GM12875 (cell line): ENCODE results near the gene LRRIQ1.
"Not testable (repeated sequence)": the region's sequence is repeated elsewhere in the genome, so short reads cannot be mapped to it uniquely, and the experiment has no call there.

ENCODE experiments used
- H3K4me3 ChIP-seq: one replicate; pipeline ENCODE4 v1.5.1; 2011; ENCODE audit warnings: low read depth, low read length, control low read depth
- CTCF ChIP-seq: IDR thresholded peaks from 2 replicates; pipeline ENCODE4 v1.5.1; 2011; ENCODE audit warnings: low read depth, mild to moderate bottlenecking, control low read depth, inconsistent platforms, low read length, moderate library complexity, borderline replicate concordance; ENCODE audit not compliant: insufficient read depth

Gene LRRIQ1

GRCh38 chr12:85182699-85183098 is 146.5 kb downstream of the LRRIQ1 start:
- no peak overlapping the region for H3K4me3 ChIP-seq
- TF ChIP-seq CTCF = no peak

GRCh38 chr12:85183855-85184254 is 147.7 kb downstream of the LRRIQ1 start:
- no peak for TF ChIP-seq CTCF
- no peak overlapping the region for H3K4me3 ChIP-seq

DNA sequence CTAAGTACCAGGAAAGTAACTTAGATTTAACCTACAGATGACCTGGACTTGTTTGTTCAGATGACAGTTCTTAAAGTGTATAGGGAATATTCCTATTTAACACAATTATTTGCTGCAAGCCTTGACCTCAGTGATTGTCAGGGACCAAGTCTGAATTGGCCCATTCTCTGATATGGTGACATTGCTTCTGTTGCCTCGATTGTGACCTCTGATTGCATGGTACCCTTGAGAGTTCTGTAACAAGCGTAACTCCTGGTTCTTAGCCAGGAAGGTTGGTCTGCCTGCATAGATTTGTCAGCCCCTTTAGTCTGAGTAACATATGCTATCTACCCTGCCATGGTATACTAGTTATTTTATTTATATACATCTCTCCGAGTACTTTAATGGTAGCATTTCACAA is 150.1 kb downstream of the LRRIQ1 start:
- TF ChIP-seq CTCF = no peak
- H3K4me3 ChIP-seq = no peak overlapping the region

DNA sequence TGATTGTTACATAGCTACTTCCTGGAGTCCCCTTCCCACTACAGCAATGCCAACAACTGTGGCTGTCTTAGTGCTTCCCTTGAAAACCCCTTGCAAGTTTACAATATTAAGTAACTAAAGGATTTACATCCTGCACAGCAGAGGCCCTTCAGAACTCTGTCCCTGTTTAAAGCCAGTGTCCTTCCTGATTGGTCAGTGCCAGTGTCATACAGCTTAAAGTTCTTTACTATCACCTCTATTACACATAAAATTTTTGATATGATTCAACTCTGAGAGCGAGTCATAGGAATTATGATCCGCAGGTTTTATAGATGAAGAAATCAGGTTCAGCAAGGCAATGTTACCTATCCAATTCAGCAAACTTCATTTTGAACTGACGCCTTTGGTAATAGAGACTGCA is 152.5 kb downstream of the LRRIQ1 start:
- no peak overlapping the region for H3K4me3 ChIP-seq
- TF ChIP-seq CTCF = no peak

DNA sequence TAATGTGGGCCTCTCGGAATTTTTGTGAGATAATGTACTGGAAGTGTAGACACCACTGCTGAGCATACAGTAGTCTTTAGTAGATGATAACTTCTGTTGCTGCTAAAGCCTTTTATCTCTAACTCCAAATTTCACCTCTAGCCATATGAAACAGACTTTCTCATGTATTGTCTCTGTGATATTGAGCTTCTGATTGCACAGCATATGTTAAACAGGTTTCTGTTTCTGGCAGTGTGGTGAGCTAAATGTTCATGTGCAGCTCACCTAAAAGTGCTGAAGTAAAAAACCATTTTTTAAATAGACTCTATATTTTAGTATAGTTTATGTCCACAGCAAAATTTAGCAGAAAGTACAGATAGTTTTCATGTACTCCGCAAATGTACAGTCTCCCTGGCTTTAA is 154.6 kb downstream of the LRRIQ1 start:
- TF ChIP-seq CTCF = no peak
- no peak overlapping the region for H3K4me3 ChIP-seq

DNA sequence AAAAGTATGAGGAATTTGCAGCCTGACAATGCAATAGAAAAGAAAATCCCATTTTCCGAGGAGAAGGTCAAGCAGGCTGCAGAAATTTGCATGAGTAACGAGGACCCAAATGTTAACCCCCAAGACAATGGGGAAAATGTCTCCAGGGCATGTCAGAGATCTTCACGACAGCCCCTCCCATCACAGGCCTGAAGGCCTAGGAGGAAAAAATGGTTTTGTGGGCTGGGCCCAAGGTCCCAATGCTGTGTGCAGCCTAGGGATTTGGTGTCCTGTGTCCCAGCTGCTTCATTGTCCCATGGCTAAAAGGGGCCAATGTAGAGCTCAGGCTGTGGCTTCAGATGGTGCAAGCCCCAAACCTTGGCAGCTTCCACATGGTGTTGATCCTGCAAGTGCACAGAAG is 167.7 kb downstream of the LRRIQ1 start:
- not testable (repeated sequence) for H3K4me3 ChIP-seq

- no peak for TF ChIP-seq CTCF
- H3K4me3 ChIP-seq = no peak overlapping the region
Observed at GRCh38 chr12:85206543-85206942, 170.4 kb downstream of the LRRIQ1 start.

DNA sequence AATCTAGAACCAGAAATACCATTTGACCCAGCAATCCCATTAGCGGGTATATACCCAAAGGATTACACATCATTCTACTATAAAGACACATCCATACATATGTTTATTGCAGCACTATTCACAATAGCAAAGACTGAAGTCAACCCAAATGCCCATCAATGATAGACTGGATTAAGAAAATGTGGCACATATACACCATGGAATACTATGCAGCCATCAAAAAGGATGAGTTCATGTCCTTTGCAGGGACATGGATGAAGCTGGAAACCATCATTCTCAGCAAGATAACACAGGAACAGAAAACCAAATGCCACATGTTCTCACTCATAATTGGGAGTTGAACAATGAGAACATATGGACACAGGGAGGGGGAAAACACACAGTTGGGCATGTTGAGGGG is 188.2 kb downstream of the LRRIQ1 start:
- not testable (repeated sequence) for H3K4me3 ChIP-seq

DNA sequence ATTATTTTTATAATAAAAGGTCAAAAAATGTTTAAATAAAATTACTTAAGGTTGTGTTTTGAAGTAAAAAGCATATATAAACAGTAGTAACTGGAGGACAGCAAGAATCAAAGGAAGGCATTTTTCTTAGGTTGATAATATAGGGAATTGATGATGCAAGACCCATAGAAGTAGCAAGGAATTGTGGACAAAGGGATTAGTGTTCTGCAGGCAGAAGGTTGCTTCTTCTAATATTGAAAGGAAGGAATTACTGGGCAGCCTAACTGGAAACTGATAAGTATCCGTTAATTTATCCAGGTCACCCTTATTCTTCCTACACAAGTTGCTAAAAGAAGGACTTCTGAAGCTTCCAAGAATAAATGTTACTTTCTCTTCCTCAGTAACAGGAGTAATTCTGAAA is 189.3 kb downstream of the LRRIQ1 start:
- TF ChIP-seq CTCF = no peak
- no peak overlapping the region for H3K4me3 ChIP-seq
